ENCODE data around the gene ETV1. TPM values are rescaled to one million over a fixed set of nuclear protein-coding genes. Genes with fewer than 3 reads are reported as not detected.

ETV1 gene
- total RNA-seq, 1 donor from 2014 or later, result 4.2 TPM

DNA sequence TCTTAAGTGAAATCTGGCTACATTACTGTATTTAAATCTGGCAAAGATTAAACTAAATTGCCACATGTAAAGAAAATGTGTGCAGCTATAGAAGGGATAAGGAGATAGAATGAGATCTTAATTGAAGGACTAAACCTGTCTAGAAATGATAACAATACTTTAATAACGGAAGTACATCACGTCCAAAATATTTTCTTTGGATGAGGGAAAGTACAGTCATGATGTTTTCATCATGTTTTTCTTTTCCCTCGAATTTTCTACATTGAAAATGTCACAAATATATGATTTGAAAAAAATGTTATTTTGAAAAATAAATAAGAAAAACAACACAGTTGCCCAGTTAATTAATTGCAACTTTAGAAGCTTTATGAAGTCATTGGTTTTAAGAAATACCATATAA is 143.9 kb downstream of the ETV1 start:
- no peak for DNase-seq (ENCODE audit: extremely low spot score in 2 of 2)
- Histone ChIP-seq H3K36me3 (no peaks in the 10 kb centered on the region), H3K9me3 (no peaks in the 10 kb centered on the region), H3K4me3 (no peak overlapping the region), H3K4me1 (no peaks in the 10 kb centered on the region), H3K27me3 (no peaks in the 10 kb centered on the region), H3K27ac (no peak overlapping the region)
- intact Hi-C loops (cut with DNase I), result no loop called here
- TF ChIP-seq POLR2A (IDR thresholded peaks at IDR 0.05) (no peak), CTCF (IDR thresholded peaks at IDR 0.05) (no peak), POLR2AphosphoS5 (IDR thresholded peaks at IDR 0.05; ENCODE audit: insufficient read depth in 1 of 2, low read depth in 1 of 2) (no peak)

DNA sequence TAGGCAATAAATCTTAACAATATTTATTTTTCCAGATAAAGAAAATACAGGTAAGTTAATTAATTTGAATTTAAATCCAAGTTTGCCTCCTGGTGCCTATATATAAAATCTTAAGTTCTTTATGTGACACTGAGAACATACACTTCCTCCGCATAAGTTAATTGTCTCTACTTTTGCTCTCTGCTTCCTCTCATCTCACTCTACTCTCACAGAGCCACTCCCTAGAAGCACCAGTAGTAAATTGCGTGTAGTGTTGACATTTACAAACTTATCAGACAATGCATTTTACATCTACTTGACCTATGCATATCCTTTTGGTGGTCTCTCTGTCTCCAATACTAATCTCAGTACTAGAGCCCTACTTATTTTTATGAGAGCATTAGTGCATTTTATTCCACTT is 144.5 kb downstream of the ETV1 start:
- TF ChIP-seq POLR2AphosphoS5 (IDR thresholded peaks at IDR 0.05; ENCODE audit: insufficient read depth in 1 of 2, low read depth in 1 of 2), result no peak
- TF ChIP-seq POLR2A (IDR thresholded peaks at IDR 0.05), result no peak
- TF ChIP-seq CTCF (IDR thresholded peaks at IDR 0.05), result no peak
- no peaks in the 10 kb centered on the region for H3K9me3 ChIP-seq
- intact Hi-C loops (cut with DNase I), result no loop called here
- H3K4me3 ChIP-seq, result no peak overlapping the region
- H3K27ac ChIP-seq, result no peak overlapping the region
- no peaks in the 10 kb centered on the region for H3K27me3 ChIP-seq
- no peak for DNase-seq (ENCODE audit: extremely low spot score in 2 of 2)
- H3K36me3 ChIP-seq, result no peaks in the 10 kb centered on the region
- no peaks in the 10 kb centered on the region for H3K4me1 ChIP-seq

- no peak for TF ChIP-seq POLR2AphosphoS5 (IDR thresholded peaks at IDR 0.05; ENCODE audit: insufficient read depth in 1 of 2, low read depth in 1 of 2)
- no peak for TF ChIP-seq CTCF (IDR thresholded peaks at IDR 0.05)
- TF ChIP-seq POLR2A (IDR thresholded peaks at IDR 0.05), result no peak
- H3K27ac ChIP-seq, result no peak overlapping the region
- no peak for DNase-seq (ENCODE audit: extremely low spot score in 2 of 2)
- no peaks in the 10 kb centered on the region for H3K27me3 ChIP-seq
- no peaks in the 10 kb centered on the region for H3K9me3 ChIP-seq
- intact Hi-C loops (cut with DNase I), result no loop called here
- no peaks in the 10 kb centered on the region for H3K4me1 ChIP-seq
- H3K36me3 ChIP-seq, result no peaks in the 10 kb centered on the region
- no peak overlapping the region for H3K4me3 ChIP-seq
Measured at GRCh38 chr7:13841284-13841683, 148.2 kb downstream of the ETV1 start.

Small RNA genes within 50 kb of the gene (small RNA-seq; reads per million reads assigned to genes)
- not detected for gene RF00019
